Measurements from ENCODE around the gene PCMT1. TPM values are rescaled to one million over a fixed set of nuclear protein-coding genes. Genes with fewer than 3 reads are reported as not detected.

Gene PCMT1
- polyA plus RNA-seq, 2 donors = 20.8 to 64.9 TPM

DNA sequence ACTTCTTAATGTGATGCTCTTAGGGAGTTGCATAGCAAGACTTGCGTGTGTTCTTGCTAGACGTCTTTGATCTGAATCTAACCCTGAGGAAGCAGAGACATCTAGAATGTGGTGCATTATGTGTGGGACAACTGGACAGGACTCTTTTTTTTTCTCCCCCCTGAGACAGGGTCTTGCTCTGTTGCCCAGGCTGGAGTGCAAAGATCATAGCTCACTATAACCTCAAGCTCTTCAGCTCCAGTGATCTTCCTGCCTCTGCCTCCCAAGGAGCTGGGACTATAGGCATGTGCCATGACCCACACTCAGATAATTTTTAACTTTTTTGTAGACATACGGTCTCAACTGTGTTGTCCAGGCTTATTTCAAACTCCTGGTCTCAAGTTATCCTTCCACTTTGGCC is 34.0 kb downstream of the PCMT1 start:
- Histone ChIP-seq H3K9me3 (ENCODE audit: control insufficient read depth in 2 of 2, insufficient read depth in 1 of 2, low read depth in 1 of 2, low read length in 1 of 2) (no peaks in the 10 kb centered on the region), H3K27me3 (ENCODE audit: control insufficient read depth in 1 of 2, insufficient read depth in 2 of 2, low read length in 2 of 2) (no peaks in the 10 kb centered on the region), H3K4me1 (ENCODE audit: control insufficient read depth in 2 of 2, insufficient read depth in 2 of 2, low read length in 1 of 2) (no peaks in the 10 kb centered on the region), H3K27ac (ENCODE audit: low read depth in 2 of 2, low read length in 1 of 2) (no peak overlapping the region), H3K36me3 (ENCODE audit: control insufficient read depth in 2 of 2, insufficient read depth in 2 of 2, low read length in 1 of 2) (no peaks in the 10 kb centered on the region), H3K4me3 (ENCODE audit: low read depth in 1 of 2, low read length in 2 of 2) (no peak overlapping the region)
- WGBS, 2 donors = 93 to 95% methylated on average over 3 of the region's 3 CpGs

DNA sequence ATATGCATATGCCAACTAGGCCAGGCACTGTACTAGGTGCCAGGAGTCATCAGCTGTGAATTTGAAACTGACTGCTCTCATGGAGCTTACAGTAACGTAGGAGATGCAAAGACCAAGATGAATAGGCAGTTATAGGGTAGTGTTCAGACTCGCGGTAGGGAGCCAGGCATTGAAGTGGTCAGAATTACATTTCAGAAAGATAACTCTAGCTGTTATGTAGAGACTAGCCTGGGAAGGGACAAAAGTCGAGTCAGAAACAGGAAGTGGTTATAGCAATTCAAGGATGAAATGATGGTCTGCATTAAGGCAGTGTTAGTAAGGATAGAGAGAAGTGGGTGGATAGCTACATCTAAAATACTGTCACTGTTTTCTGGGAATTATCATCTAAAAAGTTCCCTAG is 56.6 kb downstream of the PCMT1 start:
- 70 to 86% methylated on average over 4 of the region's 4 CpGs for WGBS, 2 donors
- Histone ChIP-seq H3K4me1 (ENCODE audit: control insufficient read depth in 2 of 2, insufficient read depth in 2 of 2, low read length in 1 of 2) (no peaks in the 10 kb centered on the region), H3K4me3 (ENCODE audit: low read depth in 1 of 2, low read length in 2 of 2) (no peak overlapping the region), H3K36me3 (ENCODE audit: control insufficient read depth in 2 of 2, insufficient read depth in 2 of 2, low read length in 1 of 2) (peaks cover 0 to 3% of the 10 kb centered on the region in 2 donors), H3K27ac (ENCODE audit: low read depth in 2 of 2, low read length in 1 of 2) (no peak overlapping the region), H3K9me3 (ENCODE audit: control insufficient read depth in 2 of 2, insufficient read depth in 1 of 2, low read depth in 1 of 2, low read length in 1 of 2) (no peaks in the 10 kb centered on the region), H3K27me3 (ENCODE audit: control insufficient read depth in 1 of 2, insufficient read depth in 2 of 2, low read length in 2 of 2) (no peaks in the 10 kb centered on the region)

DNA sequence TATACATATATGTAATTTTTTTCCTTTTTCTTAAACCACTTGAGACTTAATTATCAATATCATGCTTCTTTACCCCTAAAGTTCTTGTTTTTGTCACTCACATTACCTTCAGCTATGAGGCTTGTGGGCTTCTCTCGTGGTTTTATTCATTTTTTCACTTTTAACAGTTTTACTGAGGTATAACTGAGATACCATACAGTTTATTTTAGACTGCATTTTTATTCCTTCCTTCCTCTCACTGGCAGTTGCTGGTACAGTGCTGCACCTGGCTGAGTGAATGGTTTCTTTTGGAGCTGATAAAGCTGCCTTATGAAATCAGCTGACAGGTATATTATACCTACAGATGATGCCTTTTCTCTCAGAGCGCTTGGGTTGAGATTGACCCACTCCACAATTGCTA is 60.3 kb downstream of the PCMT1 start:
- 83 to 89% methylated on average over 2 of the region's 2 CpGs for WGBS, 2 donors
- Histone ChIP-seq H3K27me3 (ENCODE audit: control insufficient read depth in 1 of 2, insufficient read depth in 2 of 2, low read length in 2 of 2) (no peaks in the 10 kb centered on the region), H3K4me3 (ENCODE audit: low read depth in 1 of 2, low read length in 2 of 2) (no peak overlapping the region), H3K9me3 (ENCODE audit: control insufficient read depth in 2 of 2, insufficient read depth in 1 of 2, low read depth in 1 of 2, low read length in 1 of 2) (no peaks in the 10 kb centered on the region), H3K36me3 (ENCODE audit: control insufficient read depth in 2 of 2, insufficient read depth in 2 of 2, low read length in 1 of 2) (peaks cover 0 to 3% of the 10 kb centered on the region in 2 donors), H3K4me1 (ENCODE audit: control insufficient read depth in 2 of 2, insufficient read depth in 2 of 2, low read length in 1 of 2) (no peaks in the 10 kb centered on the region), H3K27ac (ENCODE audit: low read depth in 2 of 2, low read length in 1 of 2) (no peak overlapping the region)

DNA sequence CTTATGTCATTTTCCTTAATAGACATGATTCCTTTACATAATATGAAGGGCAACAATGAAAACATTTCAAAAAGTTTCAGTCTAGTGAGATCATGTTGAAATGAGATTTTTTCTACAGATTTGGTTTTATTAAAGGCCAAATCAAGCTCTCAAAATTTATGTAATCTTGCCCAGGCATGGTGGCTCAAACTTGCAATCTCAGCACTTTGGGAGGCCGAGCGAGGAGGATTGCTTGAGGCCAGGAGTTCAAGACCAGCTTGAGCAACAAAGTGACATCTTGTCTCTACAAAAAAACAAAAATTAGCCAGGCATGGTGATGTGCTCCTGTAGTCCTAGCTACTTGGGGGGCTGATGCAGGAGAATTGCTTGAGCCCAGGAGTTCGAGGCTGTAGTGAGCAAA is 63.8 kb downstream of the PCMT1 start:
- WGBS, 2 donors = 96 to 99% methylated on average over 3 of the region's 3 CpGs
- Histone ChIP-seq H3K4me1 (ENCODE audit: control insufficient read depth in 2 of 2, insufficient read depth in 2 of 2, low read length in 1 of 2) (no peaks in the 10 kb centered on the region), H3K27me3 (ENCODE audit: control insufficient read depth in 1 of 2, insufficient read depth in 2 of 2, low read length in 2 of 2) (no peaks in the 10 kb centered on the region), H3K36me3 (ENCODE audit: control insufficient read depth in 2 of 2, insufficient read depth in 2 of 2, low read length in 1 of 2) (no peaks in the 10 kb centered on the region), H3K9me3 (ENCODE audit: control insufficient read depth in 2 of 2, insufficient read depth in 1 of 2, low read depth in 1 of 2, low read length in 1 of 2) (no peaks in the 10 kb centered on the region), H3K4me3 (ENCODE audit: low read depth in 1 of 2, low read length in 2 of 2) (no peak overlapping the region), H3K27ac (ENCODE audit: low read depth in 2 of 2, low read length in 1 of 2) (no peak overlapping the region)

DNA sequence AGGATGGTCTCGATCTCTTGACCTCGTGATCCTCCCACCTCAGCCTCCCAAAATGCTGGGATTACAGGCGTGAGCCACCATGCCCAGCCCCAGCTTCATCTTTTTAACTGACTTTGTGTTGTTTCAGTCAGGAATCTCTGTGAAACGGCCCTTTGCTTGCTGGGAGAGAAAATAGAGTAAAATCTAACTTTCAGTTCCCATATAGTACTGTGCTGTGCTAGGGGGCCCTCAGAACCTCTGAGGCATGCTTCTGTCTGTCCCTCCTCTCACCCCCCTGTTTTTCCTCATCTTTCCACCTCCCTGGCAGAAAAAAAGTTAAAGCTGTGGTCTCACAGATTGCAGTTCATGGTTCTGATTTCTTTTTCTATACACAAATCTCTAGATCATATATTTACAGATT is 66.2 kb downstream of the PCMT1 start:
- WGBS, 2 donors = 94 to 95% methylated on average over 4 of the region's 4 CpGs
- Histone ChIP-seq H3K4me1 (ENCODE audit: control insufficient read depth in 2 of 2, insufficient read depth in 2 of 2, low read length in 1 of 2) (no peaks in the 10 kb centered on the region), H3K36me3 (ENCODE audit: control insufficient read depth in 2 of 2, insufficient read depth in 2 of 2, low read length in 1 of 2) (no peaks in the 10 kb centered on the region), H3K4me3 (ENCODE audit: low read depth in 1 of 2, low read length in 2 of 2) (no peak overlapping the region), H3K27ac (ENCODE audit: low read depth in 2 of 2, low read length in 1 of 2) (no peak overlapping the region), H3K27me3 (ENCODE audit: control insufficient read depth in 1 of 2, insufficient read depth in 2 of 2, low read length in 2 of 2) (no peaks in the 10 kb centered on the region), H3K9me3 (ENCODE audit: control insufficient read depth in 2 of 2, insufficient read depth in 1 of 2, low read depth in 1 of 2, low read length in 1 of 2) (no peaks in the 10 kb centered on the region)

DNA sequence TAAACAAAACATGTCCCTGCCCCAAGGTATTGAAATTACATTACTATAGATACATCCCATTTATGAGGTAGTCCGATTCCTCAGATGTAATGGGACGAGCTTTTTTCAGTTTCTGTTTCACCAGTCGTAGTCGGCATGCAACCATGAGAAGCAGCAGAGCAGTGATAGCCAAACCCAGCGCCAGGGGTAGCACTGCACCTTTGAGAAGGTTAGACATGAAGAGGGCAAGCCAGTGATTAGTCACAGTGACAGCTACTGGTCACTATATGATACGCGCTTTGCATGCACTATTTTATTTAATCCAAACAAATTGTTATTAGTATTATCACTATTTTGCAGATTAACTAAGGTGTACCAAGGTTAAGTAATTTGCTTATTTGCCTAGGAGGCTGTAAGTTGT is 71.0 kb downstream of the PCMT1 start:
- WGBS, 2 donors = 94 to 95% methylated on average over 7 of the region's 7 CpGs
- H3K27me3 ChIP-seq (ENCODE audit: control insufficient read depth in 1 of 2, insufficient read depth in 2 of 2, low read length in 2 of 2) = no peaks in the 10 kb centered on the region
- no peak overlapping the region for H3K27ac ChIP-seq (ENCODE audit: low read depth in 2 of 2, low read length in 1 of 2)
- no peak overlapping the region for H3K4me3 ChIP-seq (ENCODE audit: low read depth in 1 of 2, low read length in 2 of 2)
- H3K4me1 ChIP-seq (ENCODE audit: control insufficient read depth in 2 of 2, insufficient read depth in 2 of 2, low read length in 1 of 2) = no peaks in the 10 kb centered on the region
- H3K36me3 ChIP-seq (ENCODE audit: control insufficient read depth in 2 of 2, insufficient read depth in 2 of 2, low read length in 1 of 2) = peaks cover under 1 to 3% of the 10 kb centered on the region in 2 donors
- no peaks in the 10 kb centered on the region for H3K9me3 ChIP-seq (ENCODE audit: control insufficient read depth in 2 of 2, insufficient read depth in 1 of 2, low read depth in 1 of 2, low read length in 1 of 2)

DNA sequence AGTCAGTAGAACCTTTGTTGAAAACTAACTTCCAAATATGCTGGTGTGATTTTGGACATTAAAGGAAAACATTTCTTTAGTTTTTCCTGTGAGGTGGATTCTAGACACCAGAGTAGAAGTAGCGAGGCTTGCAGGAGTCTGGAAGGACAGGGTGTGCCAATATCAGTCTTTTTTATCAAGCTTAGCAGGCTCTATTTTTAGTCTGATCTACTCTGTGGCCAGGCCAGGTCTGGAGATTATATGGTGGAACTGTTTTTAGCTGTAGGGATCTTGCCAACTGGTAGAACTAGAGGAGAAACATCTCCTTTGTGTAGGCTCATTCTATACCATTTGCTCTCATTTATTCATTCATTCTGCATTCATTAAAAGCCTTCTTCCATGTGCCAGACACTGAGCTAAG is 72.0 kb downstream of the PCMT1 start:
- 72 to 88% methylated on average over 1 of the region's 1 CpG for WGBS, 2 donors
- Histone ChIP-seq H3K27ac (ENCODE audit: low read depth in 2 of 2, low read length in 1 of 2) (no peak overlapping the region), H3K9me3 (ENCODE audit: control insufficient read depth in 2 of 2, insufficient read depth in 1 of 2, low read depth in 1 of 2, low read length in 1 of 2) (no peaks in the 10 kb centered on the region), H3K4me1 (ENCODE audit: control insufficient read depth in 2 of 2, insufficient read depth in 2 of 2, low read length in 1 of 2) (no peaks in the 10 kb centered on the region), H3K4me3 (ENCODE audit: low read depth in 1 of 2, low read length in 2 of 2) (no peak overlapping the region), H3K36me3 (ENCODE audit: control insufficient read depth in 2 of 2, insufficient read depth in 2 of 2, low read length in 1 of 2) (peaks cover 6 to 7% of the 10 kb centered on the region in 2 donors), H3K27me3 (ENCODE audit: control insufficient read depth in 1 of 2, insufficient read depth in 2 of 2, low read length in 2 of 2) (no peaks in the 10 kb centered on the region)

DNA sequence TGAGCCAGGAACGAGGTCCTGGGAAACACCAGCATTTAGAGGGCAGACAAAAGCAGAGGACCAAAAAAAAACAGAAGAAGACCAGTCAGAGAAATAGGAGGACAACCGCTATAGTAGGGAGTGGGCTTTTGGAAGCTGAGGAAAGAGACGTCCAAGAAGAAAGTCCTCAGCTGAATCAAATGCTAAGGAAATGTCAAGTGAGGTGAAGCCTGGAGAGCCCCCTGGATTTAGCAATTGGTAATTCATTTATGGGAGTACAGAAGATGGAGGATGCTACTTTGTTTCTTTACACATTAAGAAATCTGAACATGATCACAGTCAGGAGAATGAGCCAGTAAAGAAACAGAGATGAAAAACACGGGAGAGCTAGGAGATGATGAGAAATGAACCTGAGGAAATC is 73.5 kb downstream of the PCMT1 start:
- H3K27ac ChIP-seq (ENCODE audit: low read depth in 2 of 2, low read length in 1 of 2) = no peak overlapping the region
- WGBS, 2 donors = 86 to 87% methylated on average over 4 of the region's 4 CpGs
- H3K9me3 ChIP-seq (ENCODE audit: control insufficient read depth in 2 of 2, insufficient read depth in 1 of 2, low read depth in 1 of 2, low read length in 1 of 2) = no peaks in the 10 kb centered on the region
- peaks cover 6 to 7% of the 10 kb centered on the region in 2 donors for H3K36me3 ChIP-seq (ENCODE audit: control insufficient read depth in 2 of 2, insufficient read depth in 2 of 2, low read length in 1 of 2)
- H3K27me3 ChIP-seq (ENCODE audit: control insufficient read depth in 1 of 2, insufficient read depth in 2 of 2, low read length in 2 of 2) = no peaks in the 10 kb centered on the region
- H3K4me3 ChIP-seq (ENCODE audit: low read depth in 1 of 2, low read length in 2 of 2) = no peak overlapping the region
- H3K4me1 ChIP-seq (ENCODE audit: control insufficient read depth in 2 of 2, insufficient read depth in 2 of 2, low read length in 1 of 2) = no peaks in the 10 kb centered on the region

DNA sequence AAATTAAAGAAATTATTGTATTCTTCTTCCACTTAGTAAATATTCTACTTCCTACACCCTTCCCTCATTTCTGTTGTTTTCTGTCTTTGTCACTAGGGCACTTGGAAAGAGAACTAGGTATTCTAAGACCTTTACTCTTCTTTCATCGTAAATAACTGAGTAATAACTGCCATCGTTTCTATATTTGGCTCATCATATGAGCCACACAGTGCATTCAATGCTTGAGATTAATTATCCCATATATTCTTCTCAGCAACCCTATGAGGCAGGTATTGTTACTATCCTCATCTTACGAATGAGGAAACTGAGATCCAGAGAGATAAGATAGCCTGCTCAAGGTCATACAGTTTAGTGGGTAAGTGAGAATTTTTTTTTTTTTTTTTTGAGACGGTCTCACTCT is 75.8 kb downstream of the PCMT1 start:
- Histone ChIP-seq H3K27me3 (ENCODE audit: control insufficient read depth in 1 of 2, insufficient read depth in 2 of 2, low read length in 2 of 2) (no peaks in the 10 kb centered on the region), H3K36me3 (ENCODE audit: control insufficient read depth in 2 of 2, insufficient read depth in 2 of 2, low read length in 1 of 2) (peaks cover 6 to 7% of the 10 kb centered on the region in 2 donors), H3K27ac (ENCODE audit: low read depth in 2 of 2, low read length in 1 of 2) (no peak overlapping the region), H3K9me3 (ENCODE audit: control insufficient read depth in 2 of 2, insufficient read depth in 1 of 2, low read depth in 1 of 2, low read length in 1 of 2) (no peaks in the 10 kb centered on the region), H3K4me3 (ENCODE audit: low read depth in 1 of 2, low read length in 2 of 2) (no peak overlapping the region), H3K4me1 (ENCODE audit: control insufficient read depth in 2 of 2, insufficient read depth in 2 of 2, low read length in 1 of 2) (no peaks in the 10 kb centered on the region)
- WGBS, 2 donors = 74 to 88% methylated on average over 4 of the region's 4 CpGs

DNA sequence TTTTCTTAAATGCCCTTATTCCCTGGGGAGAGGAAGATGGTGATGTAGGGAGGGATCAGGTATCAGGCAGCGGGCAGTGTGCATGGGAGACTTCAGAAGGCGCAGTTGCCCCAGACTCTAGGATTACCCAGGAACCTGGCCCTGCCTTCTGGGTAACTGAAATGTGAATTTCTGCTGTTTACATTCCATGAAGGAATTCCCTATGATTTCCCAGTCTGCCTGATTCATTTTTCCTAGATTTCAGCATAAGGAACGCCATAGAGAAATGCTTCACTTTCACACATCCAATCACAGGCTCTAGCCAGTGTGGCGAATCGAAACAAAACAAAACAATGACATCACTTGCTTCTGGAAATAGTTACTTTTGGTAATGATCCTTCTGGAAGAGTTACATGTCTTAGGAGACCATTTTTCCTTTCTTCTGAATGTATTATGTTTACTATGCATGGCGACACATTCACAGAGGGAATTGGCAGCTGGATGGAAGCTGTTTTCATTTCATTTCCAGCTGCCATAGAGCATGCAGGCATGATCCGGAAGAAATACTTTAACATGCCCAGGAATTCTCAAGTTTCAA is 81.3 kb downstream of the PCMT1 start:
- H3K4me3 ChIP-seq (ENCODE audit: low read depth in 1 of 2, low read length in 2 of 2) = no peak overlapping the region
- WGBS, 2 donors = 82 to 86% methylated on average over 7 of the region's 7 CpGs
- peaks cover 7 to 9% of the 10 kb centered on the region in 2 donors for H3K36me3 ChIP-seq (ENCODE audit: control insufficient read depth in 2 of 2, insufficient read depth in 2 of 2, low read length in 1 of 2)
- no peak overlapping the region for H3K27ac ChIP-seq (ENCODE audit: low read depth in 2 of 2, low read length in 1 of 2)
- H3K9me3 ChIP-seq (ENCODE audit: control insufficient read depth in 2 of 2, insufficient read depth in 1 of 2, low read depth in 1 of 2, low read length in 1 of 2) = no peaks in the 10 kb centered on the region
- H3K4me1 ChIP-seq (ENCODE audit: control insufficient read depth in 2 of 2, insufficient read depth in 2 of 2, low read length in 1 of 2) = no peaks in the 10 kb centered on the region
- H3K27me3 ChIP-seq (ENCODE audit: control insufficient read depth in 1 of 2, insufficient read depth in 2 of 2, low read length in 2 of 2) = no peaks in the 10 kb centered on the region
